Erythroblast (primary cell): ENCODE data around the gene MANSC4.

Source experiments
- GATA1 ChIP-seq: IDR thresholded peaks from 2 replicates; pipeline ENCODE4 v1.6.1; 2011; ENCODE audit warnings: low read depth, mild to moderate bottlenecking, control low read depth, low read length, moderate library complexity
- POLR2A ChIP-seq: IDR thresholded peaks from 2 replicates; pipeline ENCODE4 v1.6.1; 2011; ENCODE audit warnings: mild to moderate bottlenecking, low read length

- TF ChIP-seq POLR2A (no peak), GATA1 (no peak)
Measured at GRCh38 chr12:27822076-27822712, 42.2 kb upstream of the MANSC4 start.
